Stimulated activated CD4-positive, alpha-beta T cell treated with anti-CD3 and anti-CD28 coated beads, TNF-alpha, amount 100 ng/mL, for 1 hour (primary cell): ENCODE results near the gene RPUSD1.
A peak's percentile ranks its signal among the peaks of the same experiment; 100 is the strongest.
"Not testable (repeated sequence)": the region's sequence is repeated elsewhere in the genome, so short reads cannot be mapped to it uniquely, and the experiment has no call there.

Experiments
- DNase-seq, 3 donors: peaks; one replicate each; pipeline ENCODE4 v3.0.0-alpha.2; 2020; ENCODE audit warnings: low read depth in 3 of 3, low spot score in 1 of 3

RPUSD1 gene

DNA sequence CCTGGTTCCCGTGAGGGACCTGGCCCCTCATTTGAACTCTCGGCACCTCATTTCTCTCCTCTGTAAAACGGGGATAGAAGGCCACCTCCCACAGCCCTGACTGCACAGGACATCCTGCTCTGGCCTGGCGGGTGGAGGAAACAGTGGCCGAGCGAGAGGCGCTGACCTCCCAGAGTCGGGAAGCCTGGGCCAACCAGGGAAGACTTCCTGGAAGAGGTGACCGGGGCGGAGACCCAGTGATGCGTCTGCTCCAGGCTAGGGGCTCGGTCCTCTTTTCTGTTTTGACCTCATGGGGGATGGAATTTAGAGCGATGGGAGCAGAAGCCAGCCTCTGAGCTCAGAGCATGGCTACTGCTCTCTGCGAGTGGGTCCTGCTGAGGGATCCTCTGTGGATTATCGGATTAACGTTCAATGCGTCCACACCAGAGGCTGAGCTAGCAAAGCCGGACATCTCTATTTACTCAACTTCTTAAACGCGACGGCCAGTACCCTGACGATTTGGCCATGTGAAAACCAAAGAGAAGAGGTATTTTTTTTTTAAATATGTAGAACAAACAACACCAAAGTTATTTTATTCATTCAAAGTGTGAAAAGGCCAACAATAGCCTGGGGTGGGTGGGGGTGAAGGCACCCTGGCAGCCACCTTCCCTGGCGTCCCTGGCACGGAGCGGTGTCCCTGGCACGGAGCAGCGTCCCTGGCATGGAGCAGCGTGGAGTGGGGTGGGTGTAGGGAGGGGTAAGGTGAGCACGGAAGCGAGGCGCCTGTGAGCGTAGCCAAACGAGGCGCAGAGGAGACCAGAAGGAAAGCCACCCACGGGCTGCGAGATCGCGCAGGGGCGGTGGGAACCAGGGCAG lies 36.8 kb downstream of the RPUSD1 start:
- DNase-seq: no peak

DNA sequence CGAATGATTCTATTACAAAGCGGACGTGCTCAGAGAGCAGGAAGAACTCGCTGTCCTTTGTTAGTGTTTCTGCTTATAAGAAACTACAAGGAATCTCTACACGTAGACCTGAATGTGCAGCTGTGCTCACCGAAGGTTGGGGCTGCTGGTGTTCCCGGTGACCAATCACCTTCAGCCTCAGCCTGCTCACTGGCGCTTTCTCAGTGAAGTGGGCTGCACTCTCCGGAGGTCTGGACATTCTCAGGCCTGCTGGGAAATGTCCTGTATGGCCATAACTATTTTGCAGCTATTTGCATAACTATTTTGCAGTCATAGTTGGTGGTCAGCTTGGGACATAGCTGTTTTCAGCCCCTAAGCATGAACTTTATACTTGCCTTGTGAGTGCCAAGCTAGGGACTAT lies 37.7 kb downstream of the RPUSD1 start:
- DNase-seq: no peak

DNA sequence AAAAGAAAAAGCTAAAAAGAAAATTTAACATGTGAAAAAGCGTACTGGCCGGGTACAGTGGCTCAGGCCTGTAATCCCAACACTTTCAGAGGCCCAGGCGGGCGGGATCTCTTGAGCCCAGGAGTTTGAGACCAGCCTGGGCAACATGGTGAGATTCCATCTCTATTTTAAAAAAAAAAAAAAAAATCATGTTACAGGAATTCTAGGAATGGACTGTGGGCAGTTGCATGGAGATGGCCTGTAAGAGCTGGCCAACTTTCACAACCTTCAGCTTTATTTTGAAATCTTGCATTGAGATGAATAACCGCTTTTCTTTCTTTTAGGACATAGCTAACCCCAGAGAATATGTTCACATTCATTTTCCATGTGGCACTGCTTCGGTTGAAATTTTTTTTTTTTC lies 39.2 kb downstream of the RPUSD1 start:
- no peak for DNase-seq

DNA sequence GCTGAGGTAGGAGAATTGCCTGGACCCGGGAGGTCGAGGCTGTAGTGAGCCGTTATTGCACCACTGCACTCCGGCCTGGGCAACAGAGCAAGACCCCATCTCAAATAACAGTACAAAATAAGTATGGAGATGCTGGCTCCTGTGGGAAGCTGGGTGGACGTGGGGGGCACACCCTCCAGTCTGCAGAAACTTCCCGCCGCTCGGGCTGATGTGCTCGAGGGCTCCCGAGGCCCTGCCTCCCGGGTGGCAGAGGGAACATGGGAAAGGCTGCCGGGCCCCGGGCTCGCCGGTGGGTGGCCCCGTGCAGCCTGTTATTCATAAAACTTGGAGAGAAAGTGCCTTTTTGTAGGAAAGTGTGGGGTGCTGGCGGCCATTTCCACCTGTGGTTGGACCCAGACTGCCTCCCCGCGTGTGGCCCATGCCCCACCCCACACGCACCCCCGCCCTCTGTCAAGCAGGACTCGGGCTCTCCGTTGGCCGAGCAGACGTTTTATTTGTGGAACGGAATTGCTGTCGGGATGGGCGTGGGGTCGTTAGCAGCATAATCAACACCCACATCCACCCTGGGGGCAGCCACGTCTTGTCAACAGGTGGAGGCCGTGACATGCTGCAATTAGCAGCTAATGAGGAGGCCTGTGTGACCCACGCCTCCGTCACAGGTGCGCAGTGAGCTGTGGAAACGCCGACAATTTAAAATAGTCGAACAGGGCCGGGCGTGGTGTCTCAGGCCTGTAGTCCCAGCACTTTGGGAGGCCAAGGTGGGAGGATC lies 40.0 kb downstream of the RPUSD1 start:
- DNase-seq: no peak

DNA sequence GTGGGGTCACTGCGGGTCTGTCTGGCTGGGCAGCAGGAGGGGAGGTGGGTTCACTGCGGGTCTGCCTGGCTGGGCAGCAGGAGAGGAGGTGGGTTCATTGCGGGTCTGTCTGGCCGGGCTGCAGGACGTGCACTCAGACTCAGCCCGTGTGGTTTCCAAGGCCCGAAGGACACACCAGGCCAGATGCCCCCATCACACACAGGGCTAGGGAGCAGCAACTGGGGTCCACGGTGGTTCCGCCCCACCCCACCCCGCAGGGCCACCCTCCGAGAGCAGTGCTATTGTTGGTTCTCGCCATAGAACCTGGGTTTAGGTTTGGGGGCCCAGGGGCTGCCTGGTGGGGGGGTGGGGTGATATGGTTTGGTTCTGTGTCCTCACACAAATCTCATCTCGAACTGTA lies 41.5 kb downstream of the RPUSD1 start:
- no peak for DNase-seq

DNA sequence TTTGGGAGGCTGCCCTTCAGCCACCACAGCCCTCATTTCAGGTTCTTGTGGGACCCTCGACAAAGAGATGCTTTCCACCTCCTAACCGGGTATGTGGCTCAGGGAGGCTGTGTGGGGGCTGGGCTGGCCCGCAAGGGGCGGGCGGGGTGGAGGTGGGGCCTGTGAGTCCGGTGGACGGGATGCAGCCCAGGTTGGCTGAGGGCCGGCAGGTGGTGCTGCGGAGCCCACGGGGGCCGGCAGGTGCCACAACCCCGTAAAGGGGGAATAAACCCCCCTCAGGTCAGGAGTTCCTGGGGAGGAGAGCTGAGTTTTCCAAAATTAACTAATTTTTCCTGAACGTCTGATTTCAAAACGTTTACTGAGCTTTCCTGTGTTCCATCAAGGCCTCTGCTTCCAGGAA lies 42.4 kb downstream of the RPUSD1 start:
- DNase-seq: no peak

DNA sequence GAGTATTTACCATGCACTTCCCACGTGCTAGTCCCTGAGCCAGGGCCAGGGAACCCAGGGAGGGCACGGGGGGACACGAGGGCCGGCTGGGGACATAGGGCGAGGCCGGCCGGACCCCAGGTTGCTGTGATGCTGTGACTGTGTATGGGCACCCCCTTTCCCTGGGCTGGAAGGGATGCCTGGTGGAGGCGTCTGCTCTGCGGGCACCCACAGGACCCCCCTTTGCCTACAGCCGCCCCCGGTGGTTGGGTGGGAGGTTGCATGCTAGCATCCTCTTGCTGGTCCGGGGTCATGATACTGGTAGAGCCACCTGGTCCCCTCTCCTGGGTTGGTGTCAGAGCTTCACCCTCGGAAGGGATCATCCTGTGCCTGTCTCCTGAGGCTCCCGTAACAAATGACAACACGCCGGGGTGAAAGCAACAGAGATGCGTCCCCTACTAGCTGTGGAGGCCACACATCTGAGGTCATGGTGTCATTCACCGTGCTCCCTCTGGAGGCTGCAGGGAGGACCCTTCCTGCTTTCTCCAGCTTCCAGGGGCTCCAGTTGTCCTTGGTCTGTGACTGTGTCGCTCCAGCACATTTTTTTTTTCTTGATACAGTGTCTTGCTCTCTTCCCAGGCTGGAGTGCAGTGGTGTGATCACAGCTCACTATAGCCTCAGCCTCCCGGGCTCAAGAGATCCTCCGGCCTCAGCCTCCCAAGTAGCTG lies 44.2 kb downstream of the RPUSD1 start:
- no peak for DNase-seq

DNA sequence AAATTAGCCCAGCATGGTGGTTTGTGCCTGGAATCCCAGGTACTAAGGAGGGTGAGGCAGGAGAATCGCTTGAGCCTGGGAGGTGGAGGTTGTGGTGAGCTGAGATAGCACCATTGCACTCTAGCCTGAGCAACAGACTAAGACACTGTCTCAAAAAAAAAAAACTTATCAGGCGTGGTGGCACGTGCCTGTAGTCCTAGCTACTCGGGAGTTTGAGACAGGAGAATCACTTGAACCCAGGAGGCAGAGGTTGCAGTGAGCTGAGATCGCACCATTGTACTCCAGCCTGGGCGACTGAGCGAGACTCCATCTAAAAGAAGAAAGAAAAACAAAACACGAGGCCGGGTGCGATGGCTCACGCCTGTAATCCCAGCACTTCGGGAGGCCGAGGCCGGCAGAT lies 45.3 kb downstream of the RPUSD1 start:
- not testable (repeated sequence) for DNase-seq

DNA sequence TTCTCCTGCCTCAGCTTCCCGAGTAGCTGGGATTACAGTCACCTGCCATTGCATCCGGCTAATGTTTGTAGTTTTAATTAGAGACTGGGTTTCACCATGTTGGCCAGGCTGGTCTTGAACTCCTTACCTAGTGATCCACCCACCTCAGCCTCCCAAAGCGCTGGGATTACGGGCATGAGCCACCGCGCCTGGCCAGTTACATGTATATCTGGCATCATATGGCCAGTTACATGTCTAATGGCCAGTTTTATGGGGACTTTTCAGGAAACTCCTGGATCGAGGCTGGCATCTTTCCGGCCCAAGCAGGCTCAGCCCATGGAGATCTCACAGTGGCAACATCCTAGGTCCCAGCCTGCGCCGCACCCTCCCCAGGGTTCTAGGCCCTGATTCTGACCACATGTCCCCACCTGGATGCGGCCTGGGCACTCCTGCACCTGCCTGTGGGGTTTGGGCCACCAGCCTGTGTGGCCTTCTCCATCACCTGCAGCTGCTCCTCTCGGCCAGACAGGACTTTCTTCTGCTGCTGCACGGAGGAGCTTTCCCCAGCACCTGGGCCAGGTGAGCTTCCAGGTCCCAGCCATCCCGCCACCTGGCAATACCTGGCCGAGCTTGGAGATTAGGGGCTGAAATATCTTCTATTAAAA lies 46.1 kb downstream of the RPUSD1 start:
- DNase-seq: no peak

DNA sequence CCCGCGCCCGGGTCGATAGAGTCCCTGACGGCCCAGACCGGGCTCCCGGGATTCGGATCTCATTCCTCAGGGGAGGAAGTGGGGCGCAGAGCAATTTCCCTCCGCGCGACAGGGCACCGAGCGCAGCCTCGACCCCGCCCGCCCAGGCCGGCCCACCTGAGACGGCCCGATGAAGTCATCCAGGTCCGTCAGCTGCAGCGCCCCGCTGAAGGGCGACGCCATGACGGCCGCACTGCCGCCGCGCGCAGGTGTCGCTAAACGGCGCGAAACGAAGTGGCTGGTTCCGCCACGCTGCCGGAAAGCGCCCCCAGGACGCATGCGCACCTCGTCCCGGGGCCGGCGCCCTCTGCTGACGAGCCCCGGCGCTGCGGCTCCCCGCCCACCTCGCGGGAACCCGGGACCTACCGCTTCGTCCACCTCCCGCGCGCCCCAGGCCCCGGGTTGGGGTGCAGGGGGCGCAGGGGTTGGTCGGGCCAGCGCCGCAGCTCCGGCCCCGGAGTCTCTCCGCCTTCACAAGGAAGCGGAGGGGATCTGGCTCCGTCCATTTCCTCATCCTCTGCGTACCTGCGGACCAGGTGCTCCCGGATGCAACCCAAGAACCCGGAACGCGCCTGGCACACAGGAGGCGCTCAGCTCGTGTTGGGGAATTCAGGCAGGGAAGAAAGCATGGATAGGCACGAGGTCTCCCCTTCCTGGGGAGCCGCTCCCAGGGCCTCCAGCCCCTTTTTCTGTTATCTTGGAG lies 47.2 kb downstream of the RPUSD1 start, which contains the start of gene CIAO3:
CIAO3 (minus strand) TSS at position 234 of the 742 bp plus-strand sequence; CDS start at position 222, 12 bp downstream.
- peak; percentile 81 to 93 (median 91) for DNase-seq

DNA sequence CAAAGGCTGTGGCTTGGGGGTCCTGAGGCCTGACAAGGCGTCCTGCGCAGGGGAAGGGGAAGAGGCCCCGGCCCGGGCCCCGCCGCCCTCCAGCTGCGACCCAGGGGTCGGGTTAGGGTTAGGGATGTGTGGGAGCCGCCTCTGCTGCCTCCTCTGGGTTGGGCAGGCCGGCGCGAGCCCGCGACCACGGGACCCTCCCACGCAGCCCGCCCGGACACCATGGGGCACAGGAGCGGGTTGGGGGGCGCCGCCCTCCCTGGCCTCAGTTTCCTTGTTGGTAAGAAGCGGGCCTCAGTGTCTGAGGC lies 47.8 kb downstream of the RPUSD1 start:
- DNase-seq: no peak

DNA sequence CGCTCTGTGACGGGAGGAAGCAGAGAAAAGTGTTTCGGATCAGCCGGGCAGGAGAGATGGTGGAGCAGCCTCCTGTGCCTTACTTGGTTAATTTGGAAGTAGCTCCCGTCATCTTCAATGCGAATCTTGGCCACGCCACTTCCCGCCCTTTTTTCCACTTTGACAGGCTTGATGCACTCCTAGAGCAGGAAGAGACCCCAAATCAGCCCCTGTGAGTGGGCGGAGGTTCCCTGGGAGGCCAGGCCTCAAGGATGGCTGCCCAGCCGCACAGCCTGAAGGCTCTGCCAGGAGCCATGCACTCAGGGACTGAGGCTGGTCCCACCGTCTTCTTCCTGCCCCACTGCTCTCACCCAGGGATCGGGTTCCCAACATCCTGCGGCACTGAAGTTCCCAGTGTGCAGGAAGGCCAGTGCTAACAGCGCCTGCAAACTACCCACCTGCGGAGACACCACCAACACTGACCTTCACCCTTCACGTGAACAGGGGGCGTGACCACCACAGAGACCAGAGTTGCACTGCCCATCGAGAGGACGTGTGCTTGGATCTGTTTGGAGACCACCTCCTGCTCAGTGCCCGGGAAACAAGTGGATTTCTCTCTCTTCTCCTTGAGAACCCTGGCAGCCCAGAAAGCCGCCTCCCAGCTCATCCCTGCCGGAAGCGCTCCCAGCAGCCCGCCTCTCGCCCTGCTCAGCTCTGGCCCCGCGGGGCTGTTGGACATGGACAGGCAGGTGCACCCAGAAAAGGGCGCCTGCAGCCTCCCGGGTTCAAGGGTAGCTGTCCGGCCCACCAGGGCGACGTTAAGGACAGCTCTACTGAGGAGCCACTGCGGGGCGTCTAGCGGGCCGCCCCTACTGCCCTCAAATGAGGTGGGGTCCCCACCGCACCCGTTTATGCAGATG lies 48.4 kb downstream of the RPUSD1 start:
- no peak for DNase-seq

DNA sequence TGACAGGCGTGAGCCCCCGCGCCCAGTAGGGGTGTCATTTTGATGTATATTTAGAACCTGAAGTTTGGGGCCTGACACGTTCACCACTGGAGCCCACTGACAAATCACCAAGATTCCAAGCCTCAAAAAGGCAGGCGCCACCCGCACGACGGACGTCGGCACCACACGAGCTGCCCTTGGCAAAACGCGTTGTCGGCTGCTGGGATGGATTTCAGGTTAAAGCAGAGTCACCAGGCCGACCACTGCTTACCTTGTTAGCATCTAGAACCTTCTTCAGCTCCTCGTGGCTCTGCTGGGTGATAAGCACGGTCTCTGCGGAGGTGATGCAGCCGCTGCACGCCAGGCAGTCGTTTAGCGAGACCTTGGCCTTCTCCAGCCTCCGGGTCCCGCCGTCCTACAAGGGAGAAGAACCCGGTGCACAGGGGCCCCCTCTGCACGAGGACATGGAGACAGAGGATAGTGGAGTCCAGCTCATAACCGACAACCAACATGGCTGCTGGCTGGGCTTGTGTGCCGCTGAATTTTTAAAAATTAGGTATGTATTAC lies 51.2 kb downstream of the RPUSD1 start:
- DNase-seq: no peak

DNA sequence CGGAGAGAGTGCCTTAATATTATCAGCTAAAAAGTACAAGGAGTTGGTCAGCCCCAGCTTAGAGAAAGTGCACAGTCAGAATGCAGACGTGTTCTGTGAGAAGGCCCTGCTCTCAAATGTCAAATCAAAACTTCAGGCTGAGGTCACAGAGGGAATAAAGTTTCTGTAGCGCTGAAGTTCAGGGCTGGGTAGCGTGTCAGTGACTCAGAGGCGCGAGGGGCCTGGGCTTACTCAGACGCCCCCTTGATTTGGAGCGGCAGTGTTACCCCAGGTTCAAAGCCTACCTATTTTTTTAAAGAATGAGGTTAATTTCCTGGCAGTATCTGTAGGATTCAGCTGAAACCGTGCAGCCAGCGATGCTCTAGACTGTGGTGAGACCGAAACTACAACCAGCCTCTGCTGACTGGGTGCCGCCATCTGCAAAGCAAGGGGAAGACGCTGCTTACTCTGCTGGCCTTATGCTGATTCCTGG lies 52.2 kb downstream of the RPUSD1 start:
- DNase-seq: no peak

DNA sequence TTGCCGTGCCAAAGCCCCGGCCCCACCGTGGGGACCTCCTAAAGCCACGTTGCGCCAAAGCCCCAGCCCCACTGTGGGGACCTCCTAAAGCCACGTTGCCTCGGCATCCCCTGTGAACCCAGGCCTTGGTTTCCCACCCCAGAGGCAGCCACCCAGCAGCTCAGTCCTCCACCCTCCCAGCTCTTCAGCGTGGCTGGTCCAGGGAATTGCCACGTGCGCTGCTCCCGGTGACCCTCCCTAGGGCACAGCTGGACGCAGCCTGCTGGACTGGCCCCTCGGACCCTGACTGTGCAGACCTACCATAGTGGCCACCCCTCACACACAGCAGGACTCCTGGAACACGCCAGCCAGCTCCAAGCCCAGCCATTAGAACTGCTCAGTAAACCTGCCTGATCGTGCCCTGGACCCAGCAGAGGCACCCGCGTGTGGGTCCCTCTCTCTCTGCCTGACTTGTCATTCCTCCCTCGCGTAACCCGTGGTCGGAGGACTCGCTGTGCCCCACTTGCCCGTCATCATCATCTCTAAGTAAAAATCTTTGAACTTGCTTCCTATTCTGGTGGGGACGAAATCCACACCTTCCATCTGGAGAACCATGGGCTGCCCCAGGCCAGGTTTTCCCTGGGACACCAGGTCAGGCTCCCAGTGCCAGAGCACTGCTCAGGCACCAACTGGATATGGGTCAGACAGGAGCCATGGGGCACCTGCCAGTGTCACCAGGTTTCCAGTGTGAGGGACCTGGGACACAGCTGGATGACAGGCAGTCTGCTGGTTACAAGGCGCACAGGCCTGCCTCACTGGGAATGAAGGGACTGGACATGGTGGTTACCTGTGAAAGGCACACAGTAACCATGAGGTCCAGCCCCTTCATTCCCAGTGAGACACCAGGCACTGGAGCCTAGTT lies 53.0 kb downstream of the RPUSD1 start:
- no peak for DNase-seq
